Right renal cortex interstitium (tissue), 3 donors: ENCODE data around the gene DYNLRB2. TPM values are rescaled to one million over a fixed set of nuclear protein-coding genes. Genes with fewer than 3 reads are reported as not detected.

ENCODE experiments used
- DNase-seq, 3 donors: peaks; one replicate each; pipeline ENCODE4 v3.0.0-alpha.2; 2013; ENCODE audit warnings: low read depth in 3 of 3, low spot score in 2 of 3
- polyA plus RNA-seq, 3 donors: library from polyadenylated mRNA; unstranded; fragments of 120-200 nt; gene quantifications; one replicate each; pipeline ENCODE4 v1.2.1, GENCODE V29; 2013; ENCODE audit not compliant: insufficient read length in 3 of 3

The DYNLRB2 gene
- polyA plus RNA-seq, 3 donors = 8.9 to 11.0 (median 8.9) TPM

DNA sequence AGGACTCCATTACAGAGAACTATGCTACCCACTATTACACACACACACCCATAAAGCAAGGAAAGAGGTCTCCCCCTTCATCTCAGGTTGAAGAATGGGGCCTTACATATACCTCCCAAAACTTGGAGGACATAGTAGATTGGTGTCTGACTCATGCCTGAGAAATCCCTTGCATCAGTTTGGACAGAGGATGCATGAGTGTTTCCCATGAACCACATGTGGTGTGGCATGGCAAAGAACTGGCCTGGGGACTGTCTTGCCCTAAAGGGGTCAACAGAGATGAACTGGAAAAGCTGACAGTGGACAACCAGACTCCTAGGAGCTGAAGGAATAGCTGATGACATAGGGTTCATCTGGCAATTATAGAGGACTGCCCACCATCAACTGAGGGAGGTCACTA is 54.0 kb downstream of the DYNLRB2 start:
- DNase-seq = no peak

DNA sequence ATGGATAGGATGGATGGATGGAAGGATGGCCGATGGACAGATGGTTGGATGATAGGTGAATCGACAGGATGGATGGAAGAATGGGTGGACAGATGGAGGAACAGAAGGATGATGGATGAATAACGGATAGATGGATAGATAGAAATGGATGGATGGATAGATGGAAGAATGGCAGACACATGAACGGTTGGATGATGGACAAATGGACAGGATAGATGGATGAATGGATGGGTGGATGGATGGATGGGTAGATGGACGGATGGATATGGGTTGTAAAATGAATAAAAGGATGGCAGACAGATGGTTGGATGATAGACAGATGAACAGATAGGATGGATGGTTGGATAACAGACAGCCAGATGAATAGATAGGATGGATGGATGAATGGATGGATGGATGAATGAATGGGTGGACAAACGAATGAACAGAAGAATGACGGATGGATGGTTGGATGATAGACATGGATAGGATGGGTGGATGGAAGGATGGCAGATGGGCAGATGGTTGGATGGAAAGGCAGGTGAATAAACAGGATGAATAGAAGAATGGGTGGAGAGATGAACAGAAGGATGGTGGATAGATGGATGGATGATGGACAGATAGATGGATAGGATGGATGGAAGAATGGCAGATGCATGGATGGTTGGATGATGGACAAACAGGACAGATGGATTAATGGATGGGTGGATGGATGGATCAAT is 55.9 kb downstream of the DYNLRB2 start:
- no peak for DNase-seq

DNA sequence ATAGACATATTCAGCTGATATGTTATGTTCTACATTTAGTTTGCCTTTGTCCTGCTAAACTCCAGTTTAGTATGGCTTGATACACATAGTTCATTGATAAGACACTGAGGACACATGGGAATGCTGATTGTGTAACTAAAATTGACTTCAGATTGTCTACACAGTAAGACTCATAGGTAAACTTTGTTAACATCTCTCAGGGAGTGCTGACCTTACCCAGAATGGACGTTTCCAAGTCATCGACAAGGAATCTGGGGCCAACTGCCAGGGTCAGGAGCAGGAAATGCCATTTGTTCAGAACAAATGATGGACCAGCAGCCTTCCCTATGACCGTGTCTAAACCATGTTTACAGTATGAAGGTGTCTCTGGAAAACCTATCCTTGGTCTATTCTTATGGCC is 58.7 kb downstream of the DYNLRB2 start:
- DNase-seq = no peak
